Urothelium cell line (cell line): ENCODE results near the gene REXO1.

Experiments
- DNase-seq: peaks from one replicate; pipeline ENCODE4 v3.0.0; 2011; ENCODE audit warnings: low spot score, mixed read lengths
- FAIRE-seq: peaks from 2 replicates; lab custom pipeline; 2011; peaks lifted over from hg19 to GRCh38; lab: Jason Lieb, UNC

The REXO1 gene

GRCh38 chr19:1794424-1795172, 53.7 kb downstream of the REXO1 start:
- DNase-seq = no peak
- FAIRE-seq = no peak

GRCh38 chr19:1791879-1792278, 56.4 kb downstream of the REXO1 start:
- no peak for FAIRE-seq
- no peak for DNase-seq

DNA sequence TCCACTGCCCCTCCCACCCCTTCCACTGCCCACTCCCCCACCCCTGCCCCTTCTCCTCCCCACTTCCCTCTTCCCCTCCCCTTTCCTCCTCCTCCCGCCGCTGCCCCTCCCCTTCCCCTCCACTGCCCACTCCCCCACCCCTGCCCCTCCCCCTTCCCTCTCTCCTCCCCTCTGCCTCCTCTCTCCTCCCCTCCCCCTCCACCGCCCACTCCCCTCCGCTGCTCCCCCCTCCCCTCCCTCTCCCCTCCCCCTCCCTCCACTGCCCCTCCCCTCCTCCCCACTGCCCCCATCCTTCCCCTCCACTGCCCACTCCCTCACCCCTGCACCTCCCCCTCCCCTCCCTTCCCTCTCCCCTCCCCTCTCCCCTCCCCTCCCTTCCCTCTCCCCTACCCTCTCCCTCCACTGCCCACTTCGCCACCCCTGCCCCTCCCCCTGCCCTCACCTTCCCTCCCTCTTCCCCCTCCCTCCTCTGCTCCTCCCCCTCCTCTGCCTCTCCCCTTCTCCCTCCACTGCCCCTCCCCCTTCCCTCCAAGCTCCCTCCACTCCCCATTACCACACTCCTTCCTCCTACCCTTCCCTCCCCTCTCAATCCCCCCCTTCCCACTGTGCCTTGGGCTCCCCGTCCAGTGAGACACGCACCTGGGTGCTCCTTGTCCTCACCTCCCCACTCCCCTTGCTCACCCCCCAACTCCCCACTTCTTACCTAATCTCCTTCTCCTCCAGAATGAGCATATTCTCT, 58.1 kb downstream of the REXO1 start:
- DNase-seq = no peak
- FAIRE-seq = no peak

DNA sequence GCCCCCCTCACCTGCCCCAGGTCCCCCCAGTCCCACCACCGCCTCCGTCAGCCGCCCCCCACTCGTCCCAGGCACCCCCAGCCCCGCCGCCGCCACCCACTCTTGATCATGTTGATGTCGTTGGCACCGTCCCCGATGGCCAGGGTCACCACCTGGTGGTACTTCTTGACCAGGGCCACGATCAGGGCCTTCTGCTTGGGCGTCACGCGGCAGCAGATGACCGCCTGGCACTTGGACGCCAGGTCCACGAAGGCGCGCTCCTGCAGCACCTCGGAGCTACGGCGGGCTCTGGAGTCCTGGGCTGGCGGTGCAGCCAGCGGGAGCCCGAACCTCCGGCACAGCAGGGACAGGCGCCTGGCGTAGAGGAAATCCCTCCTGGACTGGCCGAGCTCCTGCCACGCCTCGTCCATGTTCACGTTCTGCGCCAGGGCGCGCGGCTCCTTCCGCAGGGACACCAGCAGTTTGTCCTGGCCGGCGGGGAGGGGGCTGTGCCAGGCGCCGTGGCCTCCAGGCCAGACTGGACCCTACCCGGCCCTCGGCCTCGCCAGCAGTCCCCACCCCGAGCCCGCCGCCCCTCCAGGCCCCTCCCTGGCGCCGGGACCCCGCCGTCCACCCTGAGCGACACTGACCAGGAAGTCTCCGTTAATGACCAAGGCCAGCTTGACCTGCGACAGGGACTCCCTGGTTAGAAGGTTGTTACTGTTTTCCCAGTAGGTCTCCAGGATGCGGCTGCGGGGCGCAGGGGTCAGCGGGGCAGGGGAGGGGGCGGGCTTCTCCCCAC, 58.8 kb downstream of the REXO1 start:
- FAIRE-seq (no peak), DNase-seq (no peak)

DNA sequence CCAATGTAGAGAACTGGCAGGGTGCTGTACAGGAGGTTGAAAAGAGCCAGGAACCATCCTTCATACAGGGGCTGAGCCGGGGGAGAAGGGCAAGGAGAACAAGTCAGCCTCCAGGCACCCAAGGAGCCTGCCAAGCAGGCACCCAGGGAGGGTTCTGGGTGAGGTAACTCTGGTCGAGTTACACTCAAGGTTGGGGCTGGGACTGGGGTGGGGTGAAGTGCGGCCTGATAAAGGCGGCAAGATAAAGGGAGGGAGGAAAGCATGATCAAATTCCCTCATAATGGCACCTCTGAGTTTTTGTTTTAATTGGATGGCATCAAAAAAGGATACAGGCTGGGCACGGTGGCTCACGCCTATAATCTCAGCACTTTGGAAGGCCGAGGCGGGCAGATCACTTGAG, 61.2 kb downstream of the REXO1 start:
- FAIRE-seq (no peak), DNase-seq (no peak)

- FAIRE-seq = no peak
- no peak for DNase-seq
Measured at GRCh38 chr19:1786668-1787067, 61.6 kb downstream of the REXO1 start.

DNA sequence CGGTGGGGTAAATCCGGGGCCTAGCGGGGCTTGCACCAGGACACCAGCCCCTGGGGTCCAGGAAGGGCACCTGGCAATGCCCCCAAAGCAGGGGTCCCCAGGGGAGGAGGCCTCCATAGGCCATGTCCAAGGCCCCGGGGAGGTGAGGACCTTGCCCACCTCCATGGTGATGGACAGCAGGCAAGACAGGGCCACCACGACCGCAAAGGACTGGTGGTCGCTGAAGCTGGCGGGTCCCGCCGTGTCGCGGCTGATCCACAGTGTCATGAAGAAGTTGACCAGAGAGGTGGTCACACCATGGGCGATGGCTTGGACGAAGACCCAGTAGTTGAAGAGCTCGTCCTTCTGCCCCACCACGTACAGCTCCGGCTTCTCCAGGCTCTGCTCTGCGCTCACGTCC, 63.0 kb downstream of the REXO1 start:
- DNase-seq = no peak
- FAIRE-seq = no peak

DNA sequence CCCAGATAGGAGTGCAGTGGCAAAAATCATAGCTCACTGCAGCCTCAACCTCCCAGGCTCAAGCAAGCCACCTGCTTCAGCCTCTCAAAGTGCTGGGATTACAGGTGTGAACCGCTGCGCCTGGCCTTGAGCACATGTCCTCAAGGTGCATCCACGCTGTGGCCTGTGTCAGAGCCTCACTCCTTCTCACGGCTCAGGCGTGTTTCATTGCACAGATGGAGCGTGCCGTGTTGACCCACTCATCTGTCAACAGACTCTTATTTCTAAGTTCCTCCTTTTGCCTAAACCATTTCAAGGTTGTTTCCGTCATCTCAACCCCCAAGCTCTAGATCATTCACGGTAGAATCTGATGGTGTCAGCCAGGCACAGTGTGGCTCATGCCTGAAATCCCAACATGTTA, 64.4 kb downstream of the REXO1 start:
- DNase-seq (no peak), FAIRE-seq (no peak)

- no peak for DNase-seq
- FAIRE-seq = no peak
Measured at GRCh38 chr19:1783354-1783753, 64.9 kb downstream of the REXO1 start.

GRCh38 chr19:1782521-1782920, 65.8 kb downstream of the REXO1 start:
- no peak for DNase-seq
- FAIRE-seq = no peak

GRCh38 chr19:1780272-1780958, 67.9 kb downstream of the REXO1 start:
- DNase-seq (no peak), FAIRE-seq (no peak)

DNA sequence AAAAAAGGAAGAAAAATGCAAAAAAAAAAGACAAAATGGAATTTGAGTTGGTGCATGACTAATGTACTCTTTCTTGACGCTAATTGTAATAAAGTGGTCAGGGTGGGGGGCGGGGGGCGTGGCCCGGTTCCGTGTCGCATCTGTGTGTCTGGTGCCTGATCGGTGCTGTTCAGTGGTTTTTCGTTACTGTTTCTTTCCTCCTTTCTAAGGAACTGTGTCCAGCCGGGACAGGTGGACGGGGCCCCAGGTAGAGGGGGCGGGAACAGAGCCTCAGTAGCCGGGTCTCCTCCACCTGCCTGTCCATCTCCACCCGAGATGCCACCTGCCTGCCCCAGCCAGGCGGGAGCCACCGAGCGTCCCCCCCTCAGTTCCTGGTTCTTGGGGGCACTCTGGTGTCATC, 68.7 kb downstream of the REXO1 start:
- DNase-seq (no peak), FAIRE-seq (no peak)

DNA sequence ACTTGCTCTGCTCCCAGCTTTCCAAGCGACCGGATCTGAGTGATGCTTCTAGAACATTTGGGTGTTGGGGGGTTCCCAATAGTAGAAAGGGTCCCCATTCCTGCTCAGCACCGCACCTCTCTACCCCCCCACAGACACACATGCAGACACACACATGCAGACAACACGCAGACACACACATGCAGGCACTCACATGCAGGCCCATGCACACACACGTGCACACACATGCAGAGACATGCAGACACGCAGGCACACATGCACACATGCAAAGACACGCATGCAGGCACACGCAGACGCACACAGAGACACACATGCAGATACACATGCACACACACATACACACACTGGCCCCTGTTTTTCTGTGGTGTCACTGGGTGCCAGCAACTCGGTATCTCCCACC, 71.1 kb downstream of the REXO1 start:
- DNase-seq = no peak
- FAIRE-seq = no peak

GRCh38 chr19:1776606-1777147, 71.6 kb downstream of the REXO1 start:
- no peak for DNase-seq
- no peak for FAIRE-seq

DNA sequence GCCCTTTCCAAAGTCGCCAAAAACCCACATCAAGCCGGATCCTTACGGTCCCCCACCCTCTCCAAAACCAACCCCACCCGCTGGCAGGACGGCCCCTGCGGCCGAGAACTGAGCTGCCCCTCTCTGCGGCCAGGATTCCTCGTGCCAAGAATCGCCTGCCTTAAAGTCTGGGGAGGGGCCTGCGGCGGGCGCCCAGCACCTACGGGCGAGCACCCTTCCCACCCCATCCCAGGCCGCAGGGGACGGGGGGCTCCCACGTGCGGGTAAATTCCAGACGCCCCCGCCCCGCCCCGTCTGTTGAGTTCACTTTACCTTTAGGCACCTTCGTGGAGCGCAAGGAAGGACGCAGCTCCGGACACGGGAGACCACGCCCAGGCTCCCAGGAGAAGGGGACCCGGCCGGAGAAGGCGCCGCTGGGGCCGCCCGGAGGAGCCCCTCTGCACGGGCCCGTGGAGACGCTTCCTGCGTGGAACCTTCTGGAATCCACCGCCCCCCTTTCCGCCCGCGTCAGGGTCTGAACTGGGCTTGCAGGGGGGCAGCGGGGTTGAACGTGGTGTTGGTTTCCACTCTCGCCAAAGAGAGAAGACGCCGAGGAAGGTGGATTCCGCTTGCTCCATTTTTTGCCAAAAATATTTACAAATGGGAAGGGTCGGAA, 72.2 kb downstream of the REXO1 start:
- FAIRE-seq (no peak), DNase-seq (no peak)

- DNase-seq (peak; percentile 74), FAIRE-seq (no peak)
Measured at GRCh38 chr19:1774989-1775772, 73.1 kb downstream of the REXO1 start.

DNA sequence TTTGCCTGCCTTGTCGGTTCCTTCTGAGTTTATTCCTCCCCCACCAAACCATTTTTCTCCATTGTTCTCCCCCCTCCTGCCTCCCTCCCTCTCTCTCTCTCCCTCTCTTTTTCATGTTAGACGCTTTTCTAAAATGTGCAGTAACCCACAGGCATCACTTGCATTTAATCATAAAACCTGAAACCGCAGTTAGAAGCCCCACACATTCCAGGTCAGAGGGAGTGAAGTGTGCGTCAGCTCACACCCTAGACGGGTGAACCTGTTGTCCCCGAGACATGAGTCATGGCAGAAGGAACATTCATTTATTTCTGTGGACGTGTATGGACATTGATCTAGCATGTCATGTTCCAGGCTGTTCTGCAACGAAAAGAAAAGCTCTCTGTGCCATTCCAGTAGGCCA, 75.1 kb downstream of the REXO1 start:
- DNase-seq (peak; percentile 84), FAIRE-seq (peak; percentile 71)

GRCh38 chr19:1770866-1771576, 77.3 kb downstream of the REXO1 start:
- FAIRE-seq (no peak), DNase-seq (no peak)

GRCh38 chr19:1769645-1769985, 78.7 kb downstream of the REXO1 start:
- FAIRE-seq (no peak), DNase-seq (no peak)
